HG02678 (cell line): Measurements from ENCODE around the gene KLF6.

Experiments
- ATAC-seq: cut with Tn5 transposase; IDR thresholded peaks from one replicate; pipeline ENCODE4 v1.9.1; 2021; ENCODE audit warnings: mild to moderate bottlenecking, moderate library complexity; ENCODE audit not compliant: unreplicated experiment

The KLF6 gene

GRCh38 chr10:3790272-3790671 lies 5.3 kb upstream of the KLF6 start:
- no peak for ATAC-seq

GRCh38 chr10:3789621-3790020 lies 4.6 kb upstream of the KLF6 start:
- no peak for ATAC-seq

GRCh38 chr10:3787816-3788215 lies 2.8 kb upstream of the KLF6 start:
- no peak for ATAC-seq

GRCh38 chr10:3787016-3787400 lies 2.0 kb upstream of the KLF6 start:
- no peak for ATAC-seq

- ATAC-seq, result no peak
Measured at GRCh38 chr10:3786295-3787015, 1.4 kb upstream of the KLF6 start.

- no peak for ATAC-seq
Measured at GRCh38 chr10:3785851-3786271, 852 bp upstream of the KLF6 start.

GRCh38 chr10:3785251-3785850 lies 342 bp upstream of the KLF6 start:
- ATAC-seq, result peak; percentile 78

- no peak for ATAC-seq
Measured at GRCh38 chr10:3783682-3784432, 1.2 kb downstream of the KLF6 start.

- ATAC-seq, result peak; percentile 24
Measured at GRCh38 chr10:3783316-3783681, 1.7 kb downstream of the KLF6 start.

- ATAC-seq, result peak; percentile 19
Measured at GRCh38 chr10:3782451-3783315, 2.3 kb downstream of the KLF6 start.

- ATAC-seq, result no peak
Measured at GRCh38 chr10:3782146-3782450, 2.9 kb downstream of the KLF6 start.

GRCh38 chr10:3781468-3782145 lies 3.4 kb downstream of the KLF6 start:
- no peak for ATAC-seq

- ATAC-seq, result no peak
Measured at GRCh38 chr10:3780771-3781467, 4.1 kb downstream of the KLF6 start.

GRCh38 chr10:3780021-3780770 lies 4.8 kb downstream of the KLF6 start:
- no peak for ATAC-seq

- ATAC-seq, result no peak
Measured at GRCh38 chr10:3779158-3779741, 5.8 kb downstream of the KLF6 start.

- no peak for ATAC-seq
Measured at GRCh38 chr10:3778692-3779157, 6.3 kb downstream of the KLF6 start.

GRCh38 chr10:3777981-3778691 lies 6.9 kb downstream of the KLF6 start:
- ATAC-seq, result no peak

- ATAC-seq, result no peak
Measured at GRCh38 chr10:3776796-3777571, 8.0 kb downstream of the KLF6 start.
